ENCODE measurements around the gene TSHZ2.

- TF ChIP-seq CTCF (IDR thresholded peaks at IDR 0.05) (no peak), POLR2A (IDR thresholded peaks at IDR 0.05; ENCODE audit: low read depth) (no peak), POLR2AphosphoS5 (IDR thresholded peaks at IDR 0.05) (no peak)
These were observed 453.3 kb downstream of the TSHZ2 start for GRCh38 chr20:53425481-53425880.

All from esophagus muscularis mucosa (tissue), 3 donors.